ENCODE measurements around the gene SPRED2.
A peak's percentile ranks its signal among the peaks of the same experiment; 100 is the strongest.

The SPRED2 gene

DNA sequence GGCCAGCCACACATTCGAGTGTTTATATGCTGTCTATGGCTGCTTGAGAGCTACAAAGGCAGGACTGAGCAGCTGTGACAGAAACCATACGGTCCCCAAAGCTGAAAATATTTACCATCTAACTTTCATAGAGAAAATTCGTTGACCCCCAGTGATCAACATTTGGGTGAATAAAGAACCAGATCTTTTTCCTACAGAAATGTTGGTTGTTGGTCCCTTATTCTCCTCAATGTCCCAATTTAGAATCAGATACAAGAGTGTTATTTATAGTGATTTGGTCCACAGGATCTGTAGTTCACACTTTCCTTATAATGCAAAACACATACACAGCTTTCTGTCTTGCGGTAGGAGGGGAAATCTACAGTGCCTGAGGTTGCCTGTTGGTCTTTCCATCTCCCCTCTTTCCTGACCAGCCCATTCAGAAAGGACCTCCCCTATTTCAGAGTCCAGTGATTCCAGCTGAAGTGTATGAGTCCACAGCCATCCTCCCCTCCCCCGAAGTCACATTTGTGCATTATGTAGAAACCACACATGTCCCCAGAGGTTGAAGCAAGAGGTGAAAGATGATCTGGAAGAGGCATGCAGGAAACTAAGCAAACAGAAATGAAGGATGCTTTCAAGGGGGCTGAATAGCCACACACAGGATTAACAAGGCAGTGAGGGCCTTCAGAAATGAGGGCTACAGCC lies 61.9 kb downstream of the SPRED2 start:
- no peak for TF ChIP-seq TAF1 (IDR thresholded peaks at IDR 0.05; ENCODE audit: borderline replicate concordance, insufficient read depth, low read length)
- TF ChIP-seq, protein P1, sequence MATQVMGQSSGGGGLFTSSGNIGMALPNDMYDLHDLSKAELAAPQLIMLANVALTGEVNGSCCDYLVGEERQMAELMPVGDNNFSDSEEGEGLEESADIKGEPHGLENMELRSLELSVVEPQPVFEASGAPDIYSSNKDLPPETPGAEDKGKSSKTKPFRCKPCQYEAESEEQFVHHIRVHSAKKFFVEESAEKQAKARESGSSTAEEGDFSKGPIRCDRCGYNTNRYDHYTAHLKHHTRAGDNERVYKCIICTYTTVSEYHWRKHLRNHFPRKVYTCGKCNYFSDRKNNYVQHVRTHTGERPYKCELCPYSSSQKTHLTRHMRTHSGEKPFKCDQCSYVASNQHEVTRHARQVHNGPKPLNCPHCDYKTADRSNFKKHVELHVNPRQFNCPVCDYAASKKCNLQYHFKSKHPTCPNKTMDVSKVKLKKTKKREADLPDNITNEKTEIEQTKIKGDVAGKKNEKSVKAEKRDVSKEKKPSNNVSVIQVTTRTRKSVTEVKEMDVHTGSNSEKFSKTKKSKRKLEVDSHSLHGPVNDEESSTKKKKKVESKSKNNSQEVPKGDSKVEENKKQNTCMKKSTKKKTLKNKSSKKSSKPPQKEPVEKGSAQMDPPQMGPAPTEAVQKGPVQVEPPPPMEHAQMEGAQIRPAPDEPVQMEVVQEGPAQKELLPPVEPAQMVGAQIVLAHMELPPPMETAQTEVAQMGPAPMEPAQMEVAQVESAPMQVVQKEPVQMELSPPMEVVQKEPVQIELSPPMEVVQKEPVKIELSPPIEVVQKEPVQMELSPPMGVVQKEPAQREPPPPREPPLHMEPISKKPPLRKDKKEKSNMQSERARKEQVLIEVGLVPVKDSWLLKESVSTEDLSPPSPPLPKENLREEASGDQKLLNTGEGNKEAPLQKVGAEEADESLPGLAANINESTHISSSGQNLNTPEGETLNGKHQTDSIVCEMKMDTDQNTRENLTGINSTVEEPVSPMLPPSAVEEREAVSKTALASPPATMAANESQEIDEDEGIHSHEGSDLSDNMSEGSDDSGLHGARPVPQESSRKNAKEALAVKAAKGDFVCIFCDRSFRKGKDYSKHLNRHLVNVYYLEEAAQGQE (IDR thresholded peaks at IDR 0.05; ENCODE audit: insufficient read depth in 1 of 2, low read depth in 2 of 2, low read length in 2 of 2): no peak
- TF ChIP-seq POLR2AphosphoS5 (IDR thresholded peaks at IDR 0.05; ENCODE audit: low read depth, low read length): no peak
- peak; percentile 34 for TF ChIP-seq FOXP2 (optimal IDR thresholded peaks at IDR 0.05; ENCODE audit: borderline replicate concordance, extremely low read depth, extremely low read length, insufficient read depth)
- TF ChIP-seq SIN3A (IDR thresholded peaks at IDR 0.05; ENCODE audit: borderline replicate concordance, insufficient read depth, low read length): no peak

DNA sequence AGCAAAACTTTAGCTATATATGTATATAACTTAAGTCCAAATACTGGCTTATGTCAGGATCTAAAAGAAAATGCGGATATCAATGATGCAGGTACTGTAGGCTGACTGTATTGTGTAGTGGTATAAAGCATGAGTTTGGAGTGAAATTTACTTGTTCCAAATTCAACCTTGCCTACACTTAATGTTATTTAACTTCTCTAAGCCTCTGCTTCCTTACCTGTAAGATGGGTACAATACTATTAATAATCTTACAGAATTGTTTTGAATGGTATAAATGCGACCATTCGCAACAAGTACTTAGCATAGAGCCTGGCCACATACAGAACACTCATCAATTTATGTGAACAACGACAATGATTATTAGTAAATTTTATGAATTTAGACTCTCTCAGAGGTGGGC lies 62.4 kb downstream of the SPRED2 start:
- TF ChIP-seq TAF1 (IDR thresholded peaks at IDR 0.05; ENCODE audit: borderline replicate concordance, insufficient read depth, low read length): no peak
- TF ChIP-seq, protein P1 (IDR thresholded peaks at IDR 0.05; ENCODE audit: insufficient read depth in 1 of 2, low read depth in 2 of 2, low read length in 2 of 2): no peak
- TF ChIP-seq POLR2AphosphoS5 (IDR thresholded peaks at IDR 0.05; ENCODE audit: low read depth, low read length): no peak
- TF ChIP-seq SIN3A (IDR thresholded peaks at IDR 0.05; ENCODE audit: borderline replicate concordance, insufficient read depth, low read length): no peak
- no peak for TF ChIP-seq FOXP2 (optimal IDR thresholded peaks at IDR 0.05; ENCODE audit: borderline replicate concordance, extremely low read depth, extremely low read length, insufficient read depth)

DNA sequence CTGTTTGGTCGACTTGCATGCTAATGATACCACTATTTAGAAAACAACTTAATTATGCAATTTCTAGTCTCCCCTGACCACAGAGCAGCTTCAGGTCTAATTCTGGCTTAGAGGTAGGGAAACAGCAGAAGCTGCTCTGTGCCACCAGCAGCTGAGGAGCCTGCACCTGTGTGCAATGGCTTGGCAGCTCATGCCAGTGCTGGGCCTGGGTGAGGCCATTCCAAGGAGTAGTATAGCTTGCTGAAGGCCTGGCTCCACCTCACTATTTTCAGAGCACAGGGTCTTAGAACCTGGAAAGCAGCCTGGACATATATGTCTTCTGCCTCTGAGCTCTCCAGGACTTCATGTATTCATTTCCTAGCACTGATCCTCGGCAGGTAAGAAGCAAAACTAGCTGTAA lies 62.8 kb downstream of the SPRED2 start:
- no peak for TF ChIP-seq SIN3A (IDR thresholded peaks at IDR 0.05; ENCODE audit: borderline replicate concordance, insufficient read depth, low read length)
- no peak for TF ChIP-seq FOXP2 (optimal IDR thresholded peaks at IDR 0.05; ENCODE audit: borderline replicate concordance, extremely low read depth, extremely low read length, insufficient read depth)

DNA sequence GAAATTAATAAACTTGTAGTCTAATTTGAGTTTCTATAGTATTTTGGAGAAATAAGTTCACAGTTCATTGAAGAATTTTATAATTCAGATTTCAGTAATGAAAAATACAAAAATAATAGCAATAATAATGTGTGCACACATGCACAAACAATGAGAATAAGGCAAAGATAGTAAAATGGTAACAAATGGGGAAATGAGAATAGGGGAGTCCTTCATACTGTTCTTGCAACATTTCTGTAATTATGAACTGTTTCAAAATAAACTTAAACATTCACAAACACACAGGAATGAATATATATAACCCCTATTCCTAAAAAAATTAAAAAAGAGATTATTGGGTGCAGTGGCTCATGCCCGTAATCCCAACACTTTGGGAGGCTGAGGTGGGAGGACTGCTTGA lies 63.9 kb downstream of the SPRED2 start:
- TF ChIP-seq, protein P1 (IDR thresholded peaks at IDR 0.05; ENCODE audit: insufficient read depth in 1 of 2, low read depth in 2 of 2, low read length in 2 of 2): no peak
- TF ChIP-seq SIN3A (IDR thresholded peaks at IDR 0.05; ENCODE audit: borderline replicate concordance, insufficient read depth, low read length) (no peak), FOXP2 (optimal IDR thresholded peaks at IDR 0.05; ENCODE audit: borderline replicate concordance, extremely low read depth, extremely low read length, insufficient read depth) (no peak), POLR2AphosphoS5 (IDR thresholded peaks at IDR 0.05; ENCODE audit: low read depth, low read length) (no peak), TAF1 (IDR thresholded peaks at IDR 0.05; ENCODE audit: borderline replicate concordance, insufficient read depth, low read length) (no peak)

DNA sequence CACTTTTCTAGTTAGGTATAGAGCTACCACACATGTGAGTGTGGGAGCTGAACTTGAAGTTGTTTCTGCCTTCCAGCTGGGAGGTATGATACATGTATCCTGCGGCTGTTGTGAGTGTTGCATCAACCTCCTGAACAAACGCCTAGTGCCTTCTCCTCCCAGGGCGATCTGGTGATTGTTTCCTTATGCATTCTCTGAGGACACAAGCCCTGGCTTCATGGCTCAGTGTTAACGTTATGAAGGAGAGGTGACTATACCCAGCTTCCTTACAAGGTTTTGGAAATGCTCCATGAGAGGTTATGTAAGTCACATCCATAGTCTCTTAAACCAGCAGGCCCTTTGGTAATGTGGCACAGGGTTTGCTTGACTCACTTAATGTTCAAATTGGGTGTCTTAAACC lies 64.9 kb downstream of the SPRED2 start:
- TF ChIP-seq SIN3A (IDR thresholded peaks at IDR 0.05; ENCODE audit: borderline replicate concordance, insufficient read depth, low read length) (peak; percentile 97), POLR2AphosphoS5 (IDR thresholded peaks at IDR 0.05; ENCODE audit: low read depth, low read length) (0 out of 2 replicates have a peak, but pooled peaks have one; percentile 22), FOXP2 (optimal IDR thresholded peaks at IDR 0.05; ENCODE audit: borderline replicate concordance, extremely low read depth, extremely low read length, insufficient read depth) (peak; percentile 89), TAF1 (IDR thresholded peaks at IDR 0.05; ENCODE audit: borderline replicate concordance, insufficient read depth, low read length) (no peak)

DNA sequence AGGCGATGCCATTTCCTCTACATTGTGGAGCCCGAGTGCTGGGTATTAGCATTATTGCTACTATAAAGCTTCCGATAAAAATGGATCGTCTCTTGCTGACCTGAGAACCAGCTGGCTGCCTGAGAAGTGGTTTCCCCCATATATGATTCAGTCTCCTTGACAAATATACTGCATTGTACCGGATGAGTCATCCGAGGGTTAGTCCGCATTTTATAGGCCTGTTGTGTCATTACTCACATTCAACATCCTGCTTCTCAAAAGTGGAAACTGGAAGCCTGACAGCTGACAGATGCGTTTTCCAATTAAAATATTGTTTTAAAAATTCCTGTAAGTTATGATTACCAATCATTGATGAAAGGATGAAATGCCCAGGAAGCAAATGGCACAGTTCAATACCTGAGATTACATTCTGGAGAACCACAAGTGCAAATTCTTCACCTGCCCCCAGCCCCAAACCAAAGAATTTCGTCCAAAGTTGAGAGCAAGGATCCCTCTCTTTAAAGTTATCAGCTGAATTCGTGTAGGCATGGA lies 65.7 kb downstream of the SPRED2 start:
- TF ChIP-seq FOXP2 (optimal IDR thresholded peaks at IDR 0.05; ENCODE audit: borderline replicate concordance, extremely low read depth, extremely low read length, insufficient read depth) (no peak), SIN3A (IDR thresholded peaks at IDR 0.05; ENCODE audit: borderline replicate concordance, insufficient read depth, low read length) (peak; percentile 92; the same call in 1 of the 2 replicates), POLR2AphosphoS5 (IDR thresholded peaks at IDR 0.05; ENCODE audit: low read depth, low read length) (peak; percentile 21; the same call in 1 of the 2 replicates)
- TF ChIP-seq, protein P1 (IDR thresholded peaks at IDR 0.05; ENCODE audit: insufficient read depth in 1 of 2, low read depth in 2 of 2, low read length in 2 of 2): no peak

All from PFSK-1 (cell line).